A549 (cell line): ENCODE measurements around the gene DNAJC30. TPM values are rescaled to one million over a fixed set of nuclear protein-coding genes. Genes with fewer than 3 reads are reported as not detected.

Experiments used
- ATAC-seq, 2 experiments: fragments of 200-7000 bp in 1 of 2; fragments of >200 bp in 1 of 2; cut with Nextera tagmentation in 1 of 2; cut with Tn5 transposase in 1 of 2; 3 replicates each; pipeline versions ENCODE4 v1.8.0 to v1.9.1; 2018 to 2020; ENCODE audit warnings: mild to moderate bottlenecking in 1 of 2, moderate library complexity in 1 of 2
- CTCF ChIA-PET: fragments of 300-600 bp; sonication (Branson Sonifier 250); formaldehyde crosslinking; extraction: SDS; loops from one replicate; lab custom pipeline; 2021; ENCODE audit warnings: antibody characterized with exemption, inconsistent platforms; lab: Yijun Ruan, JAX
- POLR2A ChIA-PET: fragments of 350-600 bp; formaldehyde crosslinking; extraction: SDS; loops from one replicate; lab custom pipeline; 2021; ENCODE audit warnings: antibody characterized with exemption, inconsistent platforms; lab: Yijun Ruan, JAX
- DNase-seq, 2 experiments: peaks; one replicate each; pipeline versions ENCODE4 v3.0.0 to v3.0.0-alpha.2; 2011 to 2016; ENCODE audit warnings: low read depth in 1 of 2, low spot score in 1 of 2
- FAIRE-seq: peaks from 2 replicates; lab custom pipeline; 2011; peaks lifted over from hg19 to GRCh38; lab: Jason Lieb, UNC
- H3K27ac ChIP-seq, 2 experiments: fragments of >200 bp; sonication (Bioruptor Twin); formaldehyde crosslinking; 3 replicates each; pipeline ENCODE4 v1.5.1; 2016 to 2017
- H3K4me1 ChIP-seq: fragments of >200 bp; sonication (Bioruptor Twin); formaldehyde crosslinking; 3 replicates; pipeline ENCODE4 v1.6.1; 2016
- H3K4me2 ChIP-seq: fragments of >200 bp; sonication (Bioruptor Twin); formaldehyde crosslinking; 3 replicates; pipeline ENCODE4 v1.6.1; 2016
- H3K4me3 ChIP-seq: fragments of >200 bp; sonication (Bioruptor Twin); formaldehyde crosslinking; 3 replicates; pipeline ENCODE4 v1.5.1; 2016
- H3K9me3 ChIP-seq: fragments of >200 bp; sonication (Bioruptor Twin); formaldehyde crosslinking; 3 replicates; pipeline ENCODE4 v1.6.1; 2016
- CBX8 ChIP-seq: fragments of 200-600 bp; sonication (generic); IDR thresholded peaks from 2 replicates; pipeline ENCODE4 v1.6.1; 2016
- CTCF ChIP-seq: fragments of >200 bp; sonication (Bioruptor Twin); formaldehyde crosslinking; IDR thresholded peaks from 3 replicates; pipeline ENCODE4 v1.5.1; 2016
- EHF ChIP-seq: fragments of 250-450 bp; sonication (Bioruptor Pico); IDR thresholded peaks from 2 replicates; pipeline ENCODE4 v1.5.0; 2020; ENCODE audit warnings: mild to moderate bottlenecking
- HES2 ChIP-seq: fragments of >200 bp; sonication (Bioruptor Twin); formaldehyde crosslinking; IDR thresholded peaks from 2 replicates; pipeline ENCODE4 v1.6.1; 2016
- JUNB ChIP-seq: fragments of >200 bp; sonication (Bioruptor Twin); formaldehyde crosslinking; IDR thresholded peaks from 2 replicates; pipeline ENCODE4 v1.6.1; 2016
- POLR2A ChIP-seq: IDR thresholded peaks from 2 replicates; pipeline ENCODE4 v1.6.1; 2012; ENCODE audit warnings: mild to moderate bottlenecking, low read length
- WGBS: methylation state at CpG from one replicate; pipeline ENCODE4 v1.1.6; 2017; ENCODE audit errors: missing lambda C conversion rate; 5-methylcytosine and 5-hydroxymethylcytosine counted together
- polyA plus RNA-seq, 4 experiments: library from polyadenylated mRNA; depleted of rRNA in 3 of 4; stranded (reverse); fragments of >200 nt; fragmentation: RNase III in 1 of 4; extraction: RNeasy Plus Mini Kit Qiagen cat#74134 plus additional on column Dnase treatment in 1 of 4; gene quantifications; 2 replicates in 3 of 4; 3 replicates in 1 of 4; pipeline ENCODE4 v1.2.3, GENCODE V29; 2011 to 2017
- small RNA-seq, 6 experiments: library from RNA; depleted of rRNA; stranded (forward); fragments of <200 nt; gene quantifications; one replicate each; pipeline ENCODE3, GENCODE V24; 2012

DNAJC30 gene
- polyA plus RNA-seq, 2 of the 4 experiments (the other 2 are of a cell fraction), result 5.7 to 8.9 TPM

GRCh38 chr7:73631558-73631957 lies 51.7 kb downstream of the DNAJC30 start:
- ATAC-seq, result no peak
- Histone ChIP-seq H3K4me1 (peaks cover 26% of the 10 kb centered on the region), H3K9me3 (no peaks in the 10 kb centered on the region), H3K27ac (no peak overlapping the region; a peak in 1 of 6 replicates), H3K4me3 (no peak overlapping the region), H3K4me2 (no peak overlapping the region)
- CTCF ChIA-PET, result interaction anchor here (2.5 to 8.4 kb wide), 7 partner anchors 8 to 102 kb away, joined by 9 to 98 read pairs (median 45); partner anchors contain the start of gene VPS37D
- WGBS, result 28% methylated on average over 1 of the region's 1 CpG
- TF ChIP-seq JUNB (no peak), HES2 (no peak), CTCF (no peak), POLR2A (no peak), EHF (CRISPR knock-in tag) (no peak), CBX8 (no peak)
- no peak for FAIRE-seq
- no peak for DNase-seq
- POLR2A ChIA-PET, result interaction anchor here (0.6 kb wide), 1 partner anchor 285 kb away, joined by 3 read pairs; no protein-coding TSS in a partner anchor

Small RNA genes within 50 kb of the gene (small RNA-seq; reads per million reads assigned to genes)
- gene MIR4284 (0 to 0.16 (median 0) reads per million in 6 experiments), gene RN7SL265P (0 reads per million in 6 experiments)

Other genes starting within 250 kb of the DNAJC30 start
- 0.57 and 0.78 TPM in 2 replicates for gene FZD9, start 249.7 kb downstream of the DNAJC30 start, polyA plus RNA-seq (2011; rRNA removed)
- 0.81 to 1.3 TPM (median 1.2 TPM) in 3 replicates for gene FZD9, start 249.7 kb downstream of the DNAJC30 start, polyA plus RNA-seq (2017; fragmentation: RNase III; extraction: RNeasy Plus Mini Kit Qiagen cat#74134 plus additional on column Dnase treatment)
- gene BAZ1B, start 161.2 kb downstream of the DNAJC30 start, polyA plus RNA-seq (2011; rRNA removed), result 54.8 and 59.0 TPM in 2 replicates
- gene BAZ1B, start 161.2 kb downstream of the DNAJC30 start, polyA plus RNA-seq (2017; fragmentation: RNase III; extraction: RNeasy Plus Mini Kit Qiagen cat#74134 plus additional on column Dnase treatment), result 63.0 to 67.5 TPM (median 66.8 TPM) in 3 replicates
- 58.8 and 62.5 TPM in 2 replicates for gene BCL7B, start 125.8 kb downstream of the DNAJC30 start, polyA plus RNA-seq (2011; rRNA removed)
- 48.8 to 52.3 TPM (median 51.7 TPM) in 3 replicates for gene BCL7B, start 125.8 kb downstream of the DNAJC30 start, polyA plus RNA-seq (2017; fragmentation: RNase III; extraction: RNeasy Plus Mini Kit Qiagen cat#74134 plus additional on column Dnase treatment)
- 34.4 and 38.3 TPM in 2 replicates for gene TBL2, start 104.9 kb downstream of the DNAJC30 start, polyA plus RNA-seq (2011; rRNA removed)
- gene TBL2, start 104.9 kb downstream of the DNAJC30 start, polyA plus RNA-seq (2017; fragmentation: RNase III; extraction: RNeasy Plus Mini Kit Qiagen cat#74134 plus additional on column Dnase treatment), result 41.8 to 46.4 TPM (median 45.9 TPM) in 3 replicates
- gene MLXIPL, start 58.9 kb downstream of the DNAJC30 start, polyA plus RNA-seq (2011; rRNA removed), result 1.4 and 2.2 TPM in 2 replicates
- gene MLXIPL, start 58.9 kb downstream of the DNAJC30 start, polyA plus RNA-seq (2017; fragmentation: RNase III; extraction: RNeasy Plus Mini Kit Qiagen cat#74134 plus additional on column Dnase treatment), result 1.8 to 3.8 TPM (median 3.3 TPM) in 3 replicates
- gene VPS37D, start 15.6 kb downstream of the DNAJC30 start, polyA plus RNA-seq (2011; rRNA removed), result 3.3 and 3.8 TPM in 2 replicates
- 2.2 to 2.9 TPM (median 2.6 TPM) in 3 replicates for gene VPS37D, start 15.6 kb downstream of the DNAJC30 start, polyA plus RNA-seq (2017; fragmentation: RNase III; extraction: RNeasy Plus Mini Kit Qiagen cat#74134 plus additional on column Dnase treatment)
- 131 and 161 TPM in 2 replicates for gene BUD23, start 144 bp upstream of the DNAJC30 start, polyA plus RNA-seq (2011; rRNA removed)
- gene BUD23, start 144 bp upstream of the DNAJC30 start, polyA plus RNA-seq (2017; fragmentation: RNase III; extraction: RNeasy Plus Mini Kit Qiagen cat#74134 plus additional on column Dnase treatment), result 130 to 145 TPM (median 134 TPM) in 3 replicates
- 72.9 and 81.7 TPM in 2 replicates for gene STX1A, start 36.2 kb upstream of the DNAJC30 start, polyA plus RNA-seq (2011; rRNA removed)
- 48.3 to 59.0 TPM (median 49.2 TPM) in 3 replicates for gene STX1A, start 36.2 kb upstream of the DNAJC30 start, polyA plus RNA-seq (2017; fragmentation: RNase III; extraction: RNeasy Plus Mini Kit Qiagen cat#74134 plus additional on column Dnase treatment)
- gene ABHD11, start 55.3 kb upstream of the DNAJC30 start, polyA plus RNA-seq (2011; rRNA removed), result 8.1 and 10.4 TPM in 2 replicates
- gene ABHD11, start 55.3 kb upstream of the DNAJC30 start, polyA plus RNA-seq (2017; fragmentation: RNase III; extraction: RNeasy Plus Mini Kit Qiagen cat#74134 plus additional on column Dnase treatment), result 13.7 to 15.2 TPM (median 15.1 TPM) in 3 replicates
- gene CLDN3, start 86.8 kb upstream of the DNAJC30 start, polyA plus RNA-seq (2011; rRNA removed), result 1.2 and 1.7 TPM in 2 replicates
- 2.0 to 2.6 TPM (median 2.0 TPM) in 3 replicates for gene CLDN3, start 86.8 kb upstream of the DNAJC30 start, polyA plus RNA-seq (2017; fragmentation: RNase III; extraction: RNeasy Plus Mini Kit Qiagen cat#74134 plus additional on column Dnase treatment)
- 2.3 and 2.4 TPM in 2 replicates for gene CLDN4, start 147.5 kb upstream of the DNAJC30 start, polyA plus RNA-seq (2011; rRNA removed)
- gene CLDN4, start 147.5 kb upstream of the DNAJC30 start, polyA plus RNA-seq (2017; fragmentation: RNase III; extraction: RNeasy Plus Mini Kit Qiagen cat#74134 plus additional on column Dnase treatment), result 1.3 to 1.5 TPM (median 1.5 TPM) in 3 replicates
- 4.1 and 5.5 TPM in 2 replicates for gene METTL27, start 159.1 kb upstream of the DNAJC30 start, polyA plus RNA-seq (2011; rRNA removed)
- gene METTL27, start 159.1 kb upstream of the DNAJC30 start, polyA plus RNA-seq (2017; fragmentation: RNase III; extraction: RNeasy Plus Mini Kit Qiagen cat#74134 plus additional on column Dnase treatment), result 4.9 to 5.8 TPM (median 5.3 TPM) in 3 replicates
- 0.16 TPM in 1 of 2 replicates, not detected in the other for gene TMEM270, start 177.7 kb upstream of the DNAJC30 start, polyA plus RNA-seq (2011; rRNA removed)
- gene TMEM270, start 177.7 kb upstream of the DNAJC30 start, polyA plus RNA-seq (2017; fragmentation: RNase III; extraction: RNeasy Plus Mini Kit Qiagen cat#74134 plus additional on column Dnase treatment), result not detected in 3 replicates